A673 (cell line): Measurements from ENCODE around the gene CCDC185. TPM values are rescaled to one million over a fixed set of nuclear protein-coding genes. Genes with fewer than 3 reads are reported as not detected.

Source experiments
- BruUV-seq: library from RNA; stranded (reverse); fragments of 400-500 nt; replicated peaks from 2 replicates; lab custom pipeline; 2021; lab: Mats Ljungman, UMichigan
- CTCF ChIA-PET: fragments of 300-600 bp; sonication (Branson Sonifier 250); formaldehyde crosslinking; loops from one replicate; lab custom pipeline; 2022; ENCODE audit warnings: antibody characterized with exemption; lab: Charles Lee
- POLR2A ChIA-PET: fragments of 300-600 bp; sonication (Branson Sonifier 250); formaldehyde crosslinking; loops from one replicate; lab custom pipeline; 2022; ENCODE audit warnings: antibody characterized with exemption; ENCODE audit not compliant: low non-redundant PET; lab: Charles Lee
- DNase-seq: peaks from one replicate; pipeline ENCODE4 v3.0.0-alpha.2; 2015; ENCODE audit warnings: low spot score
- H3K27ac ChIP-seq: fragments of 200-600 bp; sonication (generic); 2 replicates; pipeline ENCODE4 v1.5.1; 2016; ENCODE audit warnings: mixed run types, low read depth, mild to moderate bottlenecking, mixed read lengths, antibody characterized with exemption, low read length; ENCODE audit not compliant: poor library complexity, severe bottlenecking
- H3K27me3 ChIP-seq: fragments of 200-600 bp; sonication (generic); replicated peaks from 2 replicates; pipeline ENCODE4 v1.6.1; 2017; ENCODE audit warnings: mixed run types, low read depth, mild to moderate bottlenecking, mixed read lengths, antibody characterized with exemption, low read length; ENCODE audit not compliant: insufficient read depth, poor library complexity
- H3K36me3 ChIP-seq: fragments of 200-600 bp; sonication (generic); 2 replicates; pipeline ENCODE4 v1.6.1; 2016; ENCODE audit warnings: mixed run types, mild to moderate bottlenecking, mixed read lengths, antibody characterized with exemption, low read length; ENCODE audit not compliant: insufficient read depth, poor library complexity, severe bottlenecking
- H3K4me1 ChIP-seq: fragments of 200-600 bp; sonication (generic); 2 replicates; pipeline ENCODE4 v1.6.1; 2017; ENCODE audit warnings: mixed run types, mild to moderate bottlenecking, mixed read lengths, antibody characterized with exemption, low read length; ENCODE audit not compliant: insufficient read depth, poor library complexity, severe bottlenecking
- H3K4me3 ChIP-seq: fragments of 200-600 bp; sonication (generic); 2 replicates; pipeline ENCODE4 v1.5.1; 2016; ENCODE audit warnings: low read depth, mixed run types, mild to moderate bottlenecking, mixed read lengths, low read length; ENCODE audit not compliant: poor library complexity, severe bottlenecking
- H3K9me3 ChIP-seq: fragments of 200-600 bp; sonication (generic); 2 replicates; pipeline ENCODE4 v1.6.1; 2016; ENCODE audit warnings: mixed run types, low read depth, mild to moderate bottlenecking, mixed read lengths, antibody characterized with exemption, low read length; ENCODE audit not compliant: poor library complexity, severe bottlenecking
- EZH2 ChIP-seq: fragments of 200-600 bp; sonication (generic); IDR thresholded peaks from 2 replicates; pipeline ENCODE4 v1.6.1; 2017; ENCODE audit warnings: borderline replicate concordance, low read depth, mild to moderate bottlenecking, mixed read lengths, antibody characterized with exemption, low read length; ENCODE audit not compliant: poor library complexity, severe bottlenecking
- intact Hi-C: fragments of 100-400 bp; cut with micrococcal nuclease; formaldehyde crosslinking; loops from one replicate; pipeline ENCODE4 v1.10.0; 2022; ENCODE audit not compliant: unreplicated experiment
- total RNA-seq: library from RNA; stranded (reverse); gene quantifications from 2 replicates; pipeline ENCODE4 v1.2.3, GENCODE V29; 2021
- TF ChIP-seq, protein P1 (sequence below): fragments of 300-800, 200-600 bp; sonication (generic); conservative IDR thresholded peaks from 2 replicates; pipeline ENCODE4 v1.5.1; 2017; ENCODE audit warnings: low read depth, mild to moderate bottlenecking, antibody characterized with exemption, low read length, moderate library complexity, mixed read lengths

CCDC185 gene
- total RNA-seq, 1 experiment from 2014 or later: not detected

- BruUV-seq: no TSS peak
- CTCF ChIA-PET: no interaction called here
- TF ChIP-seq EZH2: no peak
- TF ChIP-seq, protein P1, sequence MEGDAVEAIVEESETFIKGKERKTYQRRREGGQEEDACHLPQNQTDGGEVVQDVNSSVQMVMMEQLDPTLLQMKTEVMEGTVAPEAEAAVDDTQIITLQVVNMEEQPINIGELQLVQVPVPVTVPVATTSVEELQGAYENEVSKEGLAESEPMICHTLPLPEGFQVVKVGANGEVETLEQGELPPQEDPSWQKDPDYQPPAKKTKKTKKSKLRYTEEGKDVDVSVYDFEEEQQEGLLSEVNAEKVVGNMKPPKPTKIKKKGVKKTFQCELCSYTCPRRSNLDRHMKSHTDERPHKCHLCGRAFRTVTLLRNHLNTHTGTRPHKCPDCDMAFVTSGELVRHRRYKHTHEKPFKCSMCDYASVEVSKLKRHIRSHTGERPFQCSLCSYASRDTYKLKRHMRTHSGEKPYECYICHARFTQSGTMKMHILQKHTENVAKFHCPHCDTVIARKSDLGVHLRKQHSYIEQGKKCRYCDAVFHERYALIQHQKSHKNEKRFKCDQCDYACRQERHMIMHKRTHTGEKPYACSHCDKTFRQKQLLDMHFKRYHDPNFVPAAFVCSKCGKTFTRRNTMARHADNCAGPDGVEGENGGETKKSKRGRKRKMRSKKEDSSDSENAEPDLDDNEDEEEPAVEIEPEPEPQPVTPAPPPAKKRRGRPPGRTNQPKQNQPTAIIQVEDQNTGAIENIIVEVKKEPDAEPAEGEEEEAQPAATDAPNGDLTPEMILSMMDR: no peak
- Histone ChIP-seq H3K4me3 (no peak overlapping the region), H3K4me1 (no peaks in the 10 kb centered on the region), H3K9me3 (no peaks in the 10 kb centered on the region), H3K27me3 (peaks cover 25% of the 10 kb centered on the region), H3K27ac (no peak overlapping the region), H3K36me3 (no peaks in the 10 kb centered on the region)
- no peak for DNase-seq
- POLR2A ChIA-PET: no interaction called here
- intact Hi-C loops: no loop called here
Observed at GRCh38 chr1:223411309-223411708, 18.1 kb downstream of the CCDC185 start.

- TF ChIP-seq EZH2: no peak
- TF ChIP-seq, protein P1: no peak
- H3K4me3 ChIP-seq: no peak overlapping the region
- H3K4me1 ChIP-seq: no peaks in the 10 kb centered on the region
- ChIA-PET CTCF (no interaction called here), POLR2A (no interaction called here)
- peaks cover 23% of the 10 kb centered on the region for H3K27me3 ChIP-seq
- no peaks in the 10 kb centered on the region for H3K36me3 ChIP-seq
- no TSS peak for BruUV-seq
- H3K27ac ChIP-seq: no peak overlapping the region
- H3K9me3 ChIP-seq: no peaks in the 10 kb centered on the region
- no peak for DNase-seq
- intact Hi-C loops: no loop called here
Observed at GRCh38 chr1:223411710-223412109, 18.5 kb downstream of the CCDC185 start.

GRCh38 chr1:223413216-223413615 is 20.0 kb downstream of the CCDC185 start:
- TF ChIP-seq, protein P1: no peak
- TF ChIP-seq EZH2: no peak
- CTCF ChIA-PET: no interaction called here

More at GRCh38 chr1:223413216-223413615, 20.0 kb downstream of the CCDC185 start:
- Histone ChIP-seq H3K27ac (no peak overlapping the region), H3K4me3 (no peak overlapping the region), H3K9me3 (no peaks in the 10 kb centered on the region), H3K4me1 (no peaks in the 10 kb centered on the region), H3K36me3 (no peaks in the 10 kb centered on the region), H3K27me3 (peaks cover 10% of the 10 kb centered on the region)
- POLR2A ChIA-PET: no interaction called here
- no TSS peak for BruUV-seq
- intact Hi-C loops: no loop called here
- DNase-seq: no peak
